HepG2 (cell line): ENCODE data around the gene C2orf81. TPM values are rescaled to one million over a fixed set of nuclear protein-coding genes. Genes with fewer than 3 reads are reported as not detected.

Source experiments
- ATAD3A ChIP-seq: sonication (generic); formaldehyde crosslinking; IDR thresholded peaks from 2 replicates; pipeline ENCODE4 v1.4.0; 2020; ENCODE audit warnings: missing genetic modification reagents
- CAMTA2 ChIP-seq: sonication (generic); formaldehyde crosslinking; IDR thresholded peaks from 2 replicates; pipeline ENCODE4 v1.4.0; 2020; ENCODE audit warnings: mild to moderate bottlenecking, missing genetic modification reagents, borderline replicate concordance
- EZH2 ChIP-seq: conservative IDR thresholded peaks from 2 replicates; pipeline ENCODE4 v1.6.1; 2012; ENCODE audit warnings: mild to moderate bottlenecking, low read depth, low read length, moderate library complexity
- HNRNPLL ChIP-seq: fragments of 200-400 bp; formaldehyde crosslinking; IDR thresholded peaks from 2 replicates; pipeline ENCODE4 v1.6.1; 2017; ENCODE audit warnings: mild to moderate bottlenecking, low read depth, low read length; ENCODE audit not compliant: poor library complexity, severe bottlenecking
- MEIS2 ChIP-seq: sonication (generic); formaldehyde crosslinking; IDR thresholded peaks from 2 replicates; pipeline ENCODE4 v1.9.0; 2021; ENCODE audit warnings: mild to moderate bottlenecking, missing genetic modification reagents
- NFYB ChIP-seq: sonication (generic); formaldehyde crosslinking; IDR thresholded peaks from 2 replicates; pipeline ENCODE4 v1.4.0; 2020; ENCODE audit warnings: missing genetic modification reagents
- THYN1 ChIP-seq: sonication (generic); formaldehyde crosslinking; IDR thresholded peaks from 2 replicates; pipeline ENCODE4 v1.8.1; 2023; ENCODE audit warnings: low read depth, mild to moderate bottlenecking, moderate library complexity, missing genetic modification reagents, borderline replicate concordance
- ZNF431 ChIP-seq: sonication (generic); formaldehyde crosslinking; IDR thresholded peaks from 2 replicates; pipeline ENCODE4 v1.9.0; 2022; ENCODE audit warnings: missing genetic modification reagents, low read depth, mild to moderate bottlenecking, borderline replicate concordance
- ZNF616 ChIP-seq: sonication (generic); formaldehyde crosslinking; IDR thresholded peaks from 2 replicates; pipeline ENCODE4 v1.5.0; 2020; ENCODE audit warnings: low read depth, mild to moderate bottlenecking, missing genetic modification reagents
- ZNF749 ChIP-seq: sonication (generic); formaldehyde crosslinking; IDR thresholded peaks from 2 replicates; pipeline ENCODE4 v1.8.0; 2022; ENCODE audit warnings: mild to moderate bottlenecking, missing genetic modification reagents, moderate library complexity, borderline replicate concordance
- ZNF883 ChIP-seq: sonication (generic); formaldehyde crosslinking; IDR thresholded peaks from 2 replicates; pipeline ENCODE4 v1.5.1; 2020; ENCODE audit warnings: mild to moderate bottlenecking, missing genetic modification reagents; ENCODE audit errors: not compliant biosample characterization
- ZNF891 ChIP-seq: sonication (generic); formaldehyde crosslinking; IDR thresholded peaks from 2 replicates; pipeline ENCODE4 v1.5.0; 2020; ENCODE audit warnings: mild to moderate bottlenecking, missing genetic modification reagents
- polyA plus RNA-seq, 8 experiments: library from polyadenylated mRNA; depleted of rRNA in 3 of 8; stranded (reverse) in 7 of 8; unstranded in 1 of 8; fragments of >200 nt; fragmentation: Illumina TruSeq in 4 of 8; extraction: Trizol in 4 of 8; gene quantifications; 2 replicates each; pipeline versions ENCODE4 v1.2.1 to v1.2.3, GENCODE V29; 2011 to 2016; ENCODE audit warnings: low read depth in 4 of 8, missing spikeins in 1 of 8, mixed read lengths in 1 of 8; ENCODE audit not compliant: insufficient read depth in 1 of 8
- total RNA-seq, 5 experiments: library from RNA; depleted of rRNA; stranded (reverse); fragments of >200 nt; fragmentation: Illumina TruSeq; extraction: Trizol; gene quantifications; 2 replicates each; pipeline ENCODE4 v1.2.3, GENCODE V29; 2016; ENCODE audit warnings: low read depth in 1 of 5
- TF ChIP-seq, protein P1 (sequence below): sonication (generic); formaldehyde crosslinking; IDR thresholded peaks from 2 replicates; pipeline ENCODE4 v1.4.0; 2020; ENCODE audit warnings: missing genetic modification reagents
- TF ChIP-seq, protein P2 (sequence below): sonication (generic); formaldehyde crosslinking; IDR thresholded peaks from 2 replicates; pipeline ENCODE4 v1.4.0; 2020; ENCODE audit warnings: mild to moderate bottlenecking, missing genetic modification reagents
- TF ChIP-seq, protein P3 (sequence below): sonication (generic); formaldehyde crosslinking; IDR thresholded peaks from 2 replicates; pipeline ENCODE4 v1.4.0; 2020; ENCODE audit warnings: missing genetic modification reagents
- TF ChIP-seq, protein P4 (sequence below): sonication (generic); formaldehyde crosslinking; IDR thresholded peaks from 2 replicates; pipeline ENCODE4 v1.4.0; 2020; ENCODE audit warnings: missing genetic modification reagents, borderline replicate concordance
- TF ChIP-seq, protein P5 (sequence below): sonication (generic); formaldehyde crosslinking; IDR thresholded peaks from 2 replicates; pipeline ENCODE4 v1.4.0; 2020; ENCODE audit warnings: missing genetic modification reagents

Gene C2orf81
- total and polyA plus RNA-seq, 2 of the 13 experiments (the other 11 are each of a cell fraction or from before 2014, with no cell fraction given): 0.15 to 0.17 TPM

DNA sequence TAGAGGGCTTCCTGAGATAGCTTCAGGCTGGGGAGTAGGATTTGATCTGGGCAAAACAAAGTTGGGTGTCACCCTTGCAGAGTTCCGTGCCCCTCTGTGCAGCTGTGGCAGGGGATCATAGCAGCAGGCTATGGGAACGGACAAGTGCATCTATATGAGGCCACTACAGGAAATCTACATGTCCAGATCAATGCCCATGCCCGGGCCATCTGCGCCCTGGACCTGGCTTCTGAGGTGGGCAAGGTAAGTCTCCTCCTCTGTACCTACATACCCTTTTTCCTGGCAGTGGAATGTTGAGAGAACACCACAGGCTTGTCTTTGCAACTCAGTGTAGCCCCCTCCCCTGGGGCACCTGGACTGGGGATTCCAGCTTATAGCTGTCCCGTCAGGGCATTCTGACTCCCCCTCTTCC, 3.6 kb upstream of the C2orf81 start (continued):
- no peak for TF ChIP-seq NFYB (CRISPR knock-in tag)
- no peak for TF ChIP-seq THYN1 (CRISPR knock-in tag)
- no peak for TF ChIP-seq HNRNPLL
- TF ChIP-seq ZNF749: no peak
- TF ChIP-seq ATAD3A (CRISPR knock-in tag): no peak
- TF ChIP-seq, protein P1, sequence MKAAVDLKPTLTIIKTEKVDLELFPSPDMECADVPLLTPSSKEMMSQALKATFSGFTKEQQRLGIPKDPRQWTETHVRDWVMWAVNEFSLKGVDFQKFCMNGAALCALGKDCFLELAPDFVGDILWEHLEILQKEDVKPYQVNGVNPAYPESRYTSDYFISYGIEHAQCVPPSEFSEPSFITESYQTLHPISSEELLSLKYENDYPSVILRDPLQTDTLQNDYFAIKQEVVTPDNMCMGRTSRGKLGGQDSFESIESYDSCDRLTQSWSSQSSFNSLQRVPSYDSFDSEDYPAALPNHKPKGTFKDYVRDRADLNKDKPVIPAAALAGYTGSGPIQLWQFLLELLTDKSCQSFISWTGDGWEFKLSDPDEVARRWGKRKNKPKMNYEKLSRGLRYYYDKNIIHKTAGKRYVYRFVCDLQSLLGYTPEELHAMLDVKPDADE (CRISPR knock-in tag): no peak
- no peak for TF ChIP-seq CAMTA2 (CRISPR knock-in tag)
- TF ChIP-seq, protein P2, sequence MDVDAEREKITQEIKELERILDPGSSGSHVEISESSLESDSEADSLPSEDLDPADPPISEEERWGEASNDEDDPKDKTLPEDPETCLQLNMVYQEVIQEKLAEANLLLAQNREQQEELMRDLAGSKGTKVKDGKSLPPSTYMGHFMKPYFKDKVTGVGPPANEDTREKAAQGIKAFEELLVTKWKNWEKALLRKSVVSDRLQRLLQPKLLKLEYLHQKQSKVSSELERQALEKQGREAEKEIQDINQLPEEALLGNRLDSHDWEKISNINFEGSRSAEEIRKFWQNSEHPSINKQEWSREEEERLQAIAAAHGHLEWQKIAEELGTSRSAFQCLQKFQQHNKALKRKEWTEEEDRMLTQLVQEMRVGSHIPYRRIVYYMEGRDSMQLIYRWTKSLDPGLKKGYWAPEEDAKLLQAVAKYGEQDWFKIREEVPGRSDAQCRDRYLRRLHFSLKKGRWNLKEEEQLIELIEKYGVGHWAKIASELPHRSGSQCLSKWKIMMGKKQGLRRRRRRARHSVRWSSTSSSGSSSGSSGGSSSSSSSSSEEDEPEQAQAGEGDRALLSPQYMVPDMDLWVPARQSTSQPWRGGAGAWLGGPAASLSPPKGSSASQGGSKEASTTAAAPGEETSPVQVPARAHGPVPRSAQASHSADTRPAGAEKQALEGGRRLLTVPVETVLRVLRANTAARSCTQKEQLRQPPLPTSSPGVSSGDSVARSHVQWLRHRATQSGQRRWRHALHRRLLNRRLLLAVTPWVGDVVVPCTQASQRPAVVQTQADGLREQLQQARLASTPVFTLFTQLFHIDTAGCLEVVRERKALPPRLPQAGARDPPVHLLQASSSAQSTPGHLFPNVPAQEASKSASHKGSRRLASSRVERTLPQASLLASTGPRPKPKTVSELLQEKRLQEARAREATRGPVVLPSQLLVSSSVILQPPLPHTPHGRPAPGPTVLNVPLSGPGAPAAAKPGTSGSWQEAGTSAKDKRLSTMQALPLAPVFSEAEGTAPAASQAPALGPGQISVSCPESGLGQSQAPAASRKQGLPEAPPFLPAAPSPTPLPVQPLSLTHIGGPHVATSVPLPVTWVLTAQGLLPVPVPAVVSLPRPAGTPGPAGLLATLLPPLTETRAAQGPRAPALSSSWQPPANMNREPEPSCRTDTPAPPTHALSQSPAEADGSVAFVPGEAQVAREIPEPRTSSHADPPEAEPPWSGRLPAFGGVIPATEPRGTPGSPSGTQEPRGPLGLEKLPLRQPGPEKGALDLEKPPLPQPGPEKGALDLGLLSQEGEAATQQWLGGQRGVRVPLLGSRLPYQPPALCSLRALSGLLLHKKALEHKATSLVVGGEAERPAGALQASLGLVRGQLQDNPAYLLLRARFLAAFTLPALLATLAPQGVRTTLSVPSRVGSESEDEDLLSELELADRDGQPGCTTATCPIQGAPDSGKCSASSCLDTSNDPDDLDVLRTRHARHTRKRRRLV (CRISPR knock-in tag): no peak
- no peak for TF ChIP-seq MEIS2 (CRISPR knock-in tag)
- TF ChIP-seq, protein P3, sequence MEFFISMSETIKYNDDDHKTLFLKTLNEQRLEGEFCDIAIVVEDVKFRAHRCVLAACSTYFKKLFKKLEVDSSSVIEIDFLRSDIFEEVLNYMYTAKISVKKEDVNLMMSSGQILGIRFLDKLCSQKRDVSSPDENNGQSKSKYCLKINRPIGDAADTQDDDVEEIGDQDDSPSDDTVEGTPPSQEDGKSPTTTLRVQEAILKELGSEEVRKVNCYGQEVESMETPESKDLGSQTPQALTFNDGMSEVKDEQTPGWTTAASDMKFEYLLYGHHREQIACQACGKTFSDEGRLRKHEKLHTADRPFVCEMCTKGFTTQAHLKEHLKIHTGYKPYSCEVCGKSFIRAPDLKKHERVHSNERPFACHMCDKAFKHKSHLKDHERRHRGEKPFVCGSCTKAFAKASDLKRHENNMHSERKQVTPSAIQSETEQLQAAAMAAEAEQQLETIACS: no peak
- TF ChIP-seq, protein P4, sequence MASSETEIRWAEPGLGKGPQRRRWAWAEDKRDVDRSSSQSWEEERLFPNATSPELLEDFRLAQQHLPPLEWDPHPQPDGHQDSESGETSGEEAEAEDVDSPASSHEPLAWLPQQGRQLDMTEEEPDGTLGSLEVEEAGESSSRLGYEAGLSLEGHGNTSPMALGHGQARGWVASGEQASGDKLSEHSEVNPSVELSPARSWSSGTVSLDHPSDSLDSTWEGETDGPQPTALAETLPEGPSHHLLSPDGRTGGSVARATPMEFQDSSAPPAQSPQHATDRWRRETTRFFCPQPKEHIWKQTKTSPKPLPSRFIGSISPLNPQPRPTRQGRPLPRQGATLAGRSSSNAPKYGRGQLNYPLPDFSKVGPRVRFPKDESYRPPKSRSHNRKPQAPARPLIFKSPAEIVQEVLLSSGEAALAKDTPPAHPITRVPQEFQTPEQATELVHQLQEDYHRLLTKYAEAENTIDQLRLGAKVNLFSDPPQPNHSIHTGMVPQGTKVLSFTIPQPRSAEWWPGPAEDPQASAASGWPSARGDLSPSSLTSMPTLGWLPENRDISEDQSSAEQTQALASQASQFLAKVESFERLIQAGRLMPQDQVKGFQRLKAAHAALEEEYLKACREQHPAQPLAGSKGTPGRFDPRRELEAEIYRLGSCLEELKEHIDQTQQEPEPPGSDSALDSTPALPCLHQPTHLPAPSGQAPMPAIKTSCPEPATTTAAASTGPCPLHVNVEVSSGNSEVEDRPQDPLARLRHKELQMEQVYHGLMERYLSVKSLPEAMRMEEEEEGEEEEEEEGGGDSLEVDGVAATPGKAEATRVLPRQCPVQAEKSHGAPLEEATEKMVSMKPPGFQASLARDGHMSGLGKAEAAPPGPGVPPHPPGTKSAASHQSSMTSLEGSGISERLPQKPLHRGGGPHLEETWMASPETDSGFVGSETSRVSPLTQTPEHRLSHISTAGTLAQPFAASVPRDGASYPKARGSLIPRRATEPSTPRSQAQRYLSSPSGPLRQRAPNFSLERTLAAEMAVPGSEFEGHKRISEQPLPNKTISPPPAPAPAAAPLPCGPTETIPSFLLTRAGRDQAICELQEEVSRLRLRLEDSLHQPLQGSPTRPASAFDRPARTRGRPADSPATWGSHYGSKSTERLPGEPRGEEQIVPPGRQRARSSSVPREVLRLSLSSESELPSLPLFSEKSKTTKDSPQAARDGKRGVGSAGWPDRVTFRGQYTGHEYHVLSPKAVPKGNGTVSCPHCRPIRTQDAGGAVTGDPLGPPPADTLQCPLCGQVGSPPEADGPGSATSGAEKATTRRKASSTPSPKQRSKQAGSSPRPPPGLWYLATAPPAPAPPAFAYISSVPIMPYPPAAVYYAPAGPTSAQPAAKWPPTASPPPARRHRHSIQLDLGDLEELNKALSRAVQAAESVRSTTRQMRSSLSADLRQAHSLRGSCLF (CRISPR knock-in tag): no peak
- peak; percentile 9 for TF ChIP-seq ZNF883 (CRISPR knock-in tag)
- TF ChIP-seq ZNF616 (CRISPR knock-in tag): 0 out of 2 replicates have a peak, but pooled peaks have one; percentile 41
- no peak for TF ChIP-seq ZNF431 (CRISPR knock-in tag)
- TF ChIP-seq ZNF891: no peak; the same call in 1 of the 2 replicates
- TF ChIP-seq EZH2: no peak
- TF ChIP-seq, protein P5, sequence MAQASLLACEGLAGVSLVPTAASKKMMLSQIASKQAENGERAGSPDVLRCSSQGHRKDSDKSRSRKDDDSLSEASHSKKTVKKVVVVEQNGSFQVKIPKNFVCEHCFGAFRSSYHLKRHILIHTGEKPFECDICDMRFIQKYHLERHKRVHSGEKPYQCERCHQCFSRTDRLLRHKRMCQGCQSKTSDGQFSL (CRISPR knock-in tag): no peak
